HEK293T (cell line): ENCODE data around the gene HSBP1L1.

Experiments
- ARNT ChIP-seq: fragments of 450-650 bp; IDR thresholded peaks from 2 replicates; pipeline ENCODE4 v1.6.1; 2017; ENCODE audit warnings: mild to moderate bottlenecking
- BHLHE40 ChIP-seq: fragments of 450-650 bp; IDR thresholded peaks from 2 replicates; pipeline ENCODE4 v1.6.1; 2016; ENCODE audit warnings: mild to moderate bottlenecking, moderate library complexity, borderline replicate concordance
- FOXK2 ChIP-seq: fragments of 450-650 bp; IDR thresholded peaks from 2 replicates; pipeline ENCODE4 v1.6.1; 2016; ENCODE audit warnings: mild to moderate bottlenecking
- FOXM1 ChIP-seq: fragments of 450-650 bp; IDR thresholded peaks from 2 replicates; pipeline ENCODE4 v1.6.1; 2017; ENCODE audit warnings: mild to moderate bottlenecking, borderline replicate concordance
- HDGF ChIP-seq: fragments of 450-650 bp; IDR thresholded peaks from 2 replicates; pipeline ENCODE4 v1.6.1; 2017; ENCODE audit warnings: antibody characterized with exemption, borderline replicate concordance
- SP1 ChIP-seq: fragments of 450-650 bp; IDR thresholded peaks from 2 replicates; pipeline ENCODE4 v1.6.1; 2017
- SUZ12 ChIP-seq: fragments of 450-650 bp; IDR thresholded peaks from 2 replicates; pipeline ENCODE4 v1.6.1; 2016; ENCODE audit warnings: mild to moderate bottlenecking
- ZNF384 ChIP-seq: fragments of 450-650 bp; IDR thresholded peaks from 2 replicates; pipeline ENCODE4 v1.6.1; 2016
- TF ChIP-seq, protein P1 (sequence below): fragments of 450-650 bp; IDR thresholded peaks from 2 replicates; pipeline ENCODE4 v1.6.1; 2016

DNA sequence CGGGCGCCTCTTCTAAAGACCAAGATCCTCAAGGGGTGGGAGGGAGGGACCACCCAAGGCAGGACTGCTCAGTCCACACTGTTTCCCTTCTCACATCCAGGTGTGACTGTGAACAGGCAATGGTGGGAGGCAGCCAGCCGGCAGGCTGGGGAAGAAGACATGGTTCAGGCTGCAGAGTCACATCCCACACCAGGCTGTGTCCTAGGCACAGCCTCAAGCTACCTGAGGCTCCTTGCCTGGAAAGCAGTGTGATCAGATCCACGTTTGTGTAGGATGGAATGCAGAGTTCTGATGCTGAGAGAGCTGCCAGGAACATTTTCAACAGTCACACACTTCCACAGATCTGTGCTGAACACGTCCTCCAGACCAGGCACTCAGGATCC is 29.4 kb upstream of the HSBP1L1 start:
- TF ChIP-seq SUZ12 (no peak), HDGF (no peak), FOXM1 (no peak), FOXK2 (no peak), ARNT (no peak), BHLHE40 (no peak), SP1 (no peak), ZNF384 (no peak)
- TF ChIP-seq, protein P1, sequence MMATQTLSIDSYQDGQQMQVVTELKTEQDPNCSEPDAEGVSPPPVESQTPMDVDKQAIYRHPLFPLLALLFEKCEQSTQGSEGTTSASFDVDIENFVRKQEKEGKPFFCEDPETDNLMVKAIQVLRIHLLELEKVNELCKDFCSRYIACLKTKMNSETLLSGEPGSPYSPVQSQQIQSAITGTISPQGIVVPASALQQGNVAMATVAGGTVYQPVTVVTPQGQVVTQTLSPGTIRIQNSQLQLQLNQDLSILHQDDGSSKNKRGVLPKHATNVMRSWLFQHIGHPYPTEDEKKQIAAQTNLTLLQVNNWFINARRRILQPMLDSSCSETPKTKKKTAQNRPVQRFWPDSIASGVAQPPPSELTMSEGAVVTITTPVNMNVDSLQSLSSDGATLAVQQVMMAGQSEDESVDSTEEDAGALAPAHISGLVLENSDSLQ = no peak
